Fibroblast of upper back skin (primary cell): ENCODE data around the gene LIPE.

ENCODE experiments used
- DNase-seq: peaks from one replicate; pipeline ENCODE4 v3.0.0-alpha.2; 2013

LIPE gene

GRCh38 chr19:42352301-42353259 lies 74.6 kb downstream of the LIPE start:
- no peak for DNase-seq
